Measurements from ENCODE around the gene TBC1D5.

TBC1D5 gene

GRCh38 chr3:17333446-17333845 is 409.0 kb downstream of the TBC1D5 start:
- DNase-seq, result no peak

GRCh38 chr3:17330660-17331059 is 411.8 kb downstream of the TBC1D5 start:
- DNase-seq, result no peak

GRCh38 chr3:17329927-17330326 is 412.5 kb downstream of the TBC1D5 start:
- no peak for DNase-seq

GRCh38 chr3:17322106-17322793 is 420.2 kb downstream of the TBC1D5 start:
- no peak for DNase-seq

- no peak for DNase-seq
These were observed 422.2 kb downstream of the TBC1D5 start for GRCh38 chr3:17320266-17320665.

- no peak for DNase-seq
These were observed 426.5 kb downstream of the TBC1D5 start for GRCh38 chr3:17315897-17316296.

GRCh38 chr3:17314171-17314570 is 428.3 kb downstream of the TBC1D5 start:
- no peak for DNase-seq

- DNase-seq, result no peak
These were observed 428.7 kb downstream of the TBC1D5 start for GRCh38 chr3:17313746-17314145.

GRCh38 chr3:17310983-17311382 is 431.4 kb downstream of the TBC1D5 start:
- no peak for DNase-seq

GRCh38 chr3:17307887-17308286 is 434.5 kb downstream of the TBC1D5 start:
- no peak for DNase-seq

- peak; percentile 3 for DNase-seq
These were observed 434.9 kb downstream of the TBC1D5 start for GRCh38 chr3:17307482-17307881.

- no peak for DNase-seq
These were observed 437.5 kb downstream of the TBC1D5 start for GRCh38 chr3:17304969-17305368.

- no peak for DNase-seq
These were observed 439.7 kb downstream of the TBC1D5 start for GRCh38 chr3:17302774-17303173.

- DNase-seq, result no peak
These were observed 440.3 kb downstream of the TBC1D5 start for GRCh38 chr3:17302170-17302569.

GRCh38 chr3:17301271-17301670 is 441.2 kb downstream of the TBC1D5 start:
- no peak for DNase-seq

- DNase-seq, result no peak
These were observed 442.0 kb downstream of the TBC1D5 start for GRCh38 chr3:17300441-17300840.

- no peak for DNase-seq
These were observed 444.4 kb downstream of the TBC1D5 start for GRCh38 chr3:17298038-17298437.

- DNase-seq, result no peak
These were observed 449.9 kb downstream of the TBC1D5 start for GRCh38 chr3:17292556-17292955.

GRCh38 chr3:17290894-17291293 is 451.5 kb downstream of the TBC1D5 start:
- DNase-seq, result no peak

- no peak for DNase-seq
These were observed 453.5 kb downstream of the TBC1D5 start for GRCh38 chr3:17288839-17289399.

GRCh38 chr3:17287006-17287689 is 455.3 kb downstream of the TBC1D5 start:
- no peak for DNase-seq

GRCh38 chr3:17278006-17278405 is 464.4 kb downstream of the TBC1D5 start:
- no peak for DNase-seq

- no peak for DNase-seq
These were observed 475.6 kb downstream of the TBC1D5 start for GRCh38 chr3:17266846-17267245.

GRCh38 chr3:17261627-17262369 is 480.6 kb downstream of the TBC1D5 start:
- no peak for DNase-seq

Measured in DMS79 treated with DMSO at 0.1 percent for 48 hours (cell line).